ENCODE measurements around the gene LNPEP.
"Not testable (repeated sequence)": the region's sequence is repeated elsewhere in the genome, so short reads cannot be mapped to it uniquely, and the experiment has no call there.

The LNPEP gene

DNA sequence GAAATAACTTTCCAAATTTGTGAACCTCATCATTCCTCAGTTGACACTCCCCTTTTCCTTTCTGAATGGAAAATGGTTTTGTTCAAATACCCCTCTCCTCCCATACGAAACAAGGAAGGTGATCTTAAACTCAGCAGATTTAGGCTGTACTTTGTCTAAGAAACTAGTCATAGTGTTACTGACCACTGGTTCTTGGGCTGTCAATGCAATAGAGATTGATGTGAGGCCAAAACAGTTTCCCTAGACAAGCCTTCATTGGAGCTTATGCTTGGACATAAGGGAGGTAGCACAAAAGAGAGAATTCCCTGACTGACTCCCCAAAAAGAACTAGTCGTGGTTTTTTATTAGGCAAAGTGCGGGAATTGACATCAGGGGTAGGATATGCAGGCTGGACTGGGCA, 5.3 kb upstream of the LNPEP start:
- no peak for DNase-seq

DNA sequence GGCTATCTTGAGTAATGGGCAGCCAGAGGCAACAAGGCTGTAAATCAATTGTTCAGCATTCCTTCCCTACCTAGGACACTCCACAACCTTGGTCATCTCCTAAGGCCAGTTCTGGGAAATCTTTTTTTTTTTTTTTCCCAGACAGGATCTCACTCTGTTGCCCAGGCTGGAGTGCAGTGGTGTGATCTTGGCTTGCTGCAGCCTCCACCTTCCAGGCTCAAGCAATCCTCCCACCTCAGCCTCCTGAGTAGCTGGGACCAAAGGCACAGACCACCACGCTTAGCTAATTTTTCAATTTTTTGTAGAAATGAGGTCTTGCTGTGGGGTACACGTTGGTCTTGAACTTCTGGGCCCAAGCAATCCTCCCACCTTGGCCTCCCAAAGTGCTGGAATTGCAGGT, 4.8 kb upstream of the LNPEP start:
- DNase-seq: not testable (repeated sequence)

DNA sequence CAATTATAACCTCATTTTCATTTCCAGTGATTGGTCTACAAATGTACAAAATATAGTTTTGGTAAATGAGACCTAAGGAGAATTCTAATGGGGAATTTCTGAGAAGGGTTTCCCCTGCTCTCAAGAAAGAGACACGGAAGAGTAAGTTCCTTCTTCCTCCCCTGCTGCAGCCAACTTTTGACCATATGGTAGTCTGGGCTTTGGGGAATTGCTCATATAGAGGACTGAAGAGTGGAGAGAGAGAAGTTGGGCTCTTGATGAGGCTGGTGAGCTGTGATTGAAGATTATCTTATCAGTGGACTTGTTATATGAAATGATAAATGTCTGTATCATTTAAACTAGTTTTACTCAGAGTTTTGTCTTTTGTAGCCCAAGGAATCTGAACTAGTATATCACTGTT, 4.3 kb upstream of the LNPEP start:
- DNase-seq: no peak

DNA sequence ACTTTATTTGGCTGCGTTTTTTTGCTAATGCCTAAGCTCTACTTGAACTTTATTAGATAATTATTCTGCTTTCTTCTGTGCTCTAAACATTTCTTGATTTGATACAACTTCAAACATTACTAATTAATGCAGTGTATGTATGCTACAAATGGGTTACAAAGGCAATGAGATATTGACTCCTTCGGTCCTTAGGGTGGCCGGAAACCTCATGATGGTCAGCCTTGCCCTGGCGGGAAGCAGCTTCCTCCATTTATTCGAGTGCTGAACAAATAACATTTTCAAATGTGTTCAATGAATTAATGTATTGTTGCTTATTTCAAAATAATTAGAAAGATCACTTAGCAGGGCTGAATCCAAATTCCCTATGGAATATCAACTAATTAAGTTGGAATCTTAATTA, 3.9 kb upstream of the LNPEP start:
- DNase-seq: no peak

DNA sequence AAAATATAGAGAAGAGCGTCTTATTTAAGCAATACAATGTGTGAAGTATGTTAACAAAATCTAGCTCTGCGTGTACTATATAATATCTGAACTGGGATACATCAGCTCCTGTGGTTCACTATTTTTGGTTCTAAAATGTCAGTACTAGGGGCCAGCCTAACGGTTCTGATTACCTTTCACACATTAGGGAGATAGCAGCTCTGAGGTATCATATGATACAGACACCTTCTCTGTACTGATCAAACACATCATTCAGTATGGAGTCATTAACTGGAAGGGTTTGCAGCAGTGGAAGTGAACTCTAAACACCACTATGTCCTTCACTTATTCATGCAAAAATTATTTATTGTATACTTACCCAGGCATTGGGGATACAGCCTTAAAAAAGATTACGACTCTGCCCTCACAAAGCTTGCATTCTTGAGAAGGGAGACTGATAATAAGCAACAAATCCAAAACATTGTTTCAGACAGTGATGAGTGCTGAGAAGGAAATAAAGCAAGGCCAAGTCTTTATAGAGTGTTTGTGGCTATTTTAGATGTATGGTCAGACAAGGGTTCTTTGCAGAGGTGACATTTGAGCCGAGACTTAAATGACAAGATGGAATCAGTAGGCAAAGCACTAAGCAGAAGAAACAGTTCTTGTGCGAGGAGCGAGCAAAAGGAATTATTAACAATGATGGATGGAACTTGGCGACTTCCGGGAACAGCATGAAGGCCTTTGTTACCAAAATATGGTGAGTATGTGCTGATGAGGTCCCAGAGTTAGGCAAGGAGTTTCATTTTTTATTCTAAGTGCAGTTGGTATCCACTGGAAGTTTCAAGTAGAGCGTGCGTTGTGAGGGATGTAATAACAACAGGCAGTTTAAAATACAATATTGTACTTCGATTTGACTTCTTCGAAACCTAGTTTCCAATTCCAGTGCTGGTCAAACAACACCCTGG, 1.8 kb upstream of the LNPEP start:
- peak in 1 of 2 experiments; percentile 68 for DNase-seq

DNA sequence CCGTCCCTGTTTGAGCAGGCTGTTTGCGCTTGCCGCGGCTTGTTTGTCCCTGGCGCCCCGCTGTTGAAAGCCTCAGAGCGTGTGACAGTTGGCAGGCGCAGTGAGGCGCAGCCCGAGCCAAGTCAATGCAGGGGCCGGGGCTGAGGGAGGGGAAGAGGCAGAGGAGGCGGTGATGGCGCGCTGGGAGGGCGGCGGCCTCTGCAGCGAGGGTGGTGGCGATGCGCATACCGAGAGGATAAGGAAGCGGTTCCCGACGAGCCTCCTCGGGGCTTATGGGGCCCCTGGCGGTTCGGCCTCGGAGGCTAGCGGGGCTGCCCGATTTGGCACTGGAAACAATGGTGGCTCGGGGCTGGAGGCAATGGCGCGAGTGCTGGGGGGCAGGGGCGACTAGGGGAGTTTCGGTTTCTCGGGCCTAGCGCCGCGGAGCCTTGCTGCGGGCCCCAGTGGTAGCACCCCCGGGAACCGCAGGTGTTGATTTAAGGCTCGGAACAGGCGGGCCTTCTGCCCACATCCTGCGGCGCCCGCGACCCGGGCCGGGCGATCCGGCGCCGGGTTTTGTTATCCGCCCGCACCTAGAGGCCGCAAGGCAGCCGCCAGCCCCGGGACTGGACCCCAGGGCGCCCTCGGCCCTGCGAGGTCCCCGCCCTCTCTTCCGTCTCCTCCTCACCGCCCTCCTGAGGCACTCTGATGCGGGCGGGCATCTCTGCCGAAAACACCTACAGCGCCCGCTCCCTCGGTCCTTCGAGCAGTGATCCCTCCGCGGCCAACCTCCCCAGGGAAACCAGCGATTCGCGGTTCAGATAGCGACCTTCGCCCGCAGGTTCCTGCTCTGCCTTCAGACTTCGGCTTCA, 947 bp upstream of the LNPEP start:
- DNase-seq: peak; percentile 89 to 94

DNA sequence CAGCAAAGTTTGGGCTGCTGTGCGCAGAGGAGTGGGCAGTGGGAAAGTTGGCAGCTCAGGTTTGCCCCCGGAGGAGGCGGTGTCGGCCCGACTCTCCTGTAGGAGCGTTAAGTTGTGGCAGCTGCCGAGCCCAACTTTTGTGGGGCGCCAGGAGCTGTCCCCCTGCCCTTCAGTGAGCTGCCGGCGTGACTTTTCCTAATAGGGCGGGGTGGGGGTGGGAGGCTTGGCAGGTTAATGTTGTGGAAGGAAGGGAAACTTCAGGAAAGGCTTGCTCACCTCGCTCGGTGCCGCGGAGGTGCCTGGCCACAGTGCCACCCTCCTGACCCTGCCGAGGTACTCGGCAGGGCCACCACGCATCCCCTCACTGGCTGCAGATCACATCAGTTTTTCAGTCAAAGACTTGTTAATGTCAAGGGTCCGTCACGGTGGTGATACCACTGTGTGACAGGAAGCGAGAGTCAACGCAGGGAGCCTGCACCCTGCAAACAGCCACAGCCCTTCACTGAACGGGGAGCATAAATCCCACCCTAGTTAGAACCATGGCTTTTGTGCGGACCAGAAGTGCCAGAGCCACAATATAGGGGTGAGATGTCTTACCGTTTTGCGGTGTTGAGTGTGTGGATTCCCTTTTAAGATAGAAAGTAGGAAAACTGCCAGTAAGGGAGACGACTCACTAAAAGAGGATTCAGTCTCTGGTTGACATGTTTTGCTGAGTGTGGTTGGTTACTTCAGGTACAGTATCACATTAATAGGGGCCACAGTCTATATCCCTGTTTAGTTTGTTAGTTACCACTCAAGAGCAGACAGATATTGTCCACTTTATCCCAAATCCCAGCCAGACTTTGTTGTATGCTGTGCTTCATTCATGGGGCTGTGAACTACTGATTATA, 796 bp downstream of the LNPEP start:
- DNase-seq: no peak

DNA sequence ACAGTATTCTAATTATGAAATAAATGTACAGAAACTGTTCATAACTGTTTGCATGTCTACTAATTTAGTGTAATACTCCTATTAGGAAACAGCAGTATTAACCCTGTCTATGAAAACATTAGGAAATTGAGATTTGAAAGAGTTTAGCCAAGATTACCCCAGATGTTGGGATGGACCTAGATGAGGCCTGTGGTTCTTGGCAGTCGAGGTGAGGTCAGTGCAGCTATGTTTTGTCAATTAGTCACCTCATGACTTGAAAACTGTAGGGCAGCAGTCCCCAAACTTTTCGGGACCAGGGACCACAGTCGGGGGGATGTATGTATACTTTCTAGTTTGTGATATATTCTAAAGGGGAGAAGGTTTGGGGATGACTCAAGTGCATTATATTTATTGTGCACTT, 4.7 kb downstream of the LNPEP start:
- DNase-seq: no peak

DNA sequence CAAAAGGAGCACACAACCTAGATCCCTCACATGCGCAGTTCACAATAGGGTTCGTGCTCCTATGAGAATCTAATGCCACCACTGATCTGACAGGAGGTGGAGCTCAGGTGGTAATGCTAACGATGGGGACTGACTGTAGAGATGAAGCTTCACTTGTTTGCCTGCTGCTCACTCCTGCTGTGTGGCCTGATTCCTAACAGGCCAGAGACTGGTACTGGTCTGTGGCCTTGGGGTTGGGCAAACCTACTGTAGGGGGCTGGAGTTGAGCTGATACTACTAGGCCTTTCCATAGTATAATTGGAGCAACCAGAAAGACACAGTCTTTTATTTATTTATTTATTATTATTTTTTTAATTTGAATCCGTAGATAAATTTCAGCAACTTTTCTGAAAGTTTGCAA, 5.3 kb downstream of the LNPEP start:
- DNase-seq: no peak

DNA sequence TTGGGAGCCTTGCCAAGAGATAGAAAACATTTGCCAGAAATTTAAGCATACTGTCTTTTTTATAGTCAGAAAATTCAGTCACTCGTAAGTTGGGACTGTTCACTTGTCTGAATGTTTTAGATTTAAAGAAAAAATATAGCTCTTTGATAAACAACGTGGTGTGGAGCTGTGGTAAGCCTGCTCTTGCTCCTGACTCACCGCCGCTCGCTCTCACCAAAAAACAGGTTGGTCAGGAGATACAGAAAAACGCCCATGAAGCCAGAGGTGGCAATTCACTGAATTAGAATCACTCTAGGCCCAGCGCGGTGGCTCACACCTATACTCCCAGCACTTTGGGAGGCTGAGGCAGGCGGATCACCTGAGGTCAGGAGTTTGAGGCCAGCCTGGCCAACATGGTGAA, 6.2 kb downstream of the LNPEP start:
- DNase-seq: no peak

DNA sequence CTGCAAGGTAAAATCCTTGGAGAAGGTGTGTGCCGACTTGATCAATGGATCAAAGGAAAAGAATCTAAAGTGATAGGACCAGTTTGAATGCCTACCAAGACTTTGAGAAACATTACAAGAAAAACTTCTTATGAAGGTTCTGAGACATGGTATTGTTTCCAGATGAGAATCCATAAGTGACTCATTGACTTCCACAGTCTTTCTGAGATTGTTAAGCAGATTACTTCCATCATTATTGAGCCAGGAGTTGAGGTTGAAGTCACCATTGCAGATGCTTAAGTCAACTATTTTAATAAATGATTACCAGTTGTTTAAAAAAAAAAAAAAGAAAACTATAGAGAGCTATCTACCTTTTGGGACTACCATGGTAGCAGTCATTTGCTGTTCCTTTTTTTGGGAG, 7.0 kb downstream of the LNPEP start:
- no peak for DNase-seq

DNA sequence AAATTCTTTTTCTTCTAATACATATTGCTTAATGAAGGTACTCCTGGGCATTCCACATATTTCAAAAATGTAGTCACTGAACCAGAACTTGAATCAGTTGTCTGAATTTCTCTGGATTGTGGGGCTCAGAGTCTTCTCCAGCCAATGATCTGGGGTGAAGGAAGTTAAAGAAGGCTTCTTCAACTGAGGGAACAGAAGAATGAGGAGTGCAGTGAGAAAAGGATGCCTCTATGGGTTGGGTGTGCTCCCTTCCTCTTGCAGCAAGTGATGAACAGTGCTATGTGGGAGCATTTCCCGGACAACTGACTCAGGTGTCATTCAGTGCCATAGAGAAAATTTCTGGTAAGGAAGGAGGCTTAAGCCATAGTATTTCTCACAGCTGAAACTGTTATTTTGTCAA, 7.9 kb downstream of the LNPEP start:
- DNase-seq: no peak

DNA sequence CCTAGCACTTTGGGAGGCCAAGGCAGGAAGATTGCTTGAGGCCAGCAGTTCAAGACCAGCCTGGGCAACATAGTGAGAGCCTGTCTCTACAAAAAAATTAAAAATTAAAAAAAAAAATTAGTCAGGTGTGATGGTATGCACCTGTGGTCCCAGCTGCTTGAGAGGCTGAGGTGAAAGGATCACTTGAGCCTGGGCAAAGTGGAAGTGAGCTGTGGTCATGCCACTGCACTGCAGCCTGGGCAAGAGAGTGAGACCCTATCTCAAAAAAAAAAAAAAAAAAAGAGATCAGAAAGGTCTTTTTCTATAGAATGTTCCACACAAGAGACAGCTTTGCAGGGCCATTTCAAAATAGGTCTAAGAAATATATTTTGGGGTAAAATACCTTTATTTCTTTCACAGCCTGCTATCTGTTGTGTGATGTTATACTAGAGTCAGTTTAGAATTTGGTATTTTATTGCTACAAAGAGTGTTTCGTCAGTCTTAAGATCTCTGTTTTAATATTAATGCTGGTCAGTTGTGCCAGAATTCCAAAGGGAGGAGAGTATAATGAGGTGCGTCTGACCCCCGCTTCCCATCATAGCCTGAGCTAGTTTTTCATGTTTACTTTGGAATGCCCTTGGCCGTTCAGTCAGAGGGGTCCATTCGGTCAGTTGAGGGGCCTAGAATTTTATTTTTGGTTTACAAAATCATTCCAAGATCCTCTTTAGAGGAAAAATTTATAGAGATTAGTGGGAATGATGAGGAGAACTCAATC, 9.4 kb downstream of the LNPEP start:
- no peak for DNase-seq

DNA sequence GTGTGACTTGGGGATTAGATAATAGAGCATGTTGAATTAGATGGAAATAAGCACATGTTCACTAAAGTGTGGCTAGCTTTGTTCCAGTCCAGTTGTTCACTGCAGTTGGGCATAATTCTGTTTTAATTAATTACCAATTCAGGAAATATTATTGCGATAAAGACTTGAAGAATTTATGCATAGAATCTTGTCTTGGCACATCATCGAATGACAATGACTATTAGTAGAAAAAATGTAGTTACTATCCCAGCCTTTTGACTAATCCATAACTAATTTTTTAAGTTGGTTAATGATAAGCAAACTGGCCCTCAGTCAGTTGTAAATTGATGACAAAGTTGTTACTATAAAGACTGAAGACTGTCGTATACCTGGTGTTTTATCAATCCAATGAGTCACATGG, 10.5 kb downstream of the LNPEP start:
- DNase-seq: no peak

DNA sequence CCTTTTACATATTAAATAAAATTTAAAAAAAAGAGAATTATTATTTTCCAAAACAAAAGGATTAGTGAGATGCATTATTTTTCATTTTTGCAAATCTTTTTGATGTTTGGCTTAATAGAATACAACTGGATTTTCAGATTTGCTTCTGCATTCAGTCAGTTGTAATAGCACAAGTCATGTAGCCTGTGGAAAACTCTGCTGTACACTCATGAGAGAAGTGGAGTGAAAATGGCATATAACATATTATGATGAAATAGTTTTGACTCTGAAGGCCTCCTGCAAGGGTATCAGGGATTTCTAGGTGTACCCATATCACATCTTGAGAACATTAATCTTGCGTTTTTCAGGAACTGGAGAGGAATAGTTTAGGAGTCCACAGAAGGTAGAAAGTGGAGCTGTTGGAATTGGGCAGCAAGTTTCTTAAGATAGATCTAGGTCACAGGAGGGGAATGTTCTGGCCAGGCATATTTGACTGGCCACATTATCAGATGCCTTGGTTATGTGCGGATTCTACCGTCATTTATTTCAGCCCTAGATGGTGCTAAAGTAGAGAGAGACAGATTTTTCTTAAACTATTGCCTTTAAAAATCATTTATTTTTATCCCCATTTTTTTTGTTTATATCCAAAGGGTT, 16.4 kb downstream of the LNPEP start:
- DNase-seq: no peak

DNA sequence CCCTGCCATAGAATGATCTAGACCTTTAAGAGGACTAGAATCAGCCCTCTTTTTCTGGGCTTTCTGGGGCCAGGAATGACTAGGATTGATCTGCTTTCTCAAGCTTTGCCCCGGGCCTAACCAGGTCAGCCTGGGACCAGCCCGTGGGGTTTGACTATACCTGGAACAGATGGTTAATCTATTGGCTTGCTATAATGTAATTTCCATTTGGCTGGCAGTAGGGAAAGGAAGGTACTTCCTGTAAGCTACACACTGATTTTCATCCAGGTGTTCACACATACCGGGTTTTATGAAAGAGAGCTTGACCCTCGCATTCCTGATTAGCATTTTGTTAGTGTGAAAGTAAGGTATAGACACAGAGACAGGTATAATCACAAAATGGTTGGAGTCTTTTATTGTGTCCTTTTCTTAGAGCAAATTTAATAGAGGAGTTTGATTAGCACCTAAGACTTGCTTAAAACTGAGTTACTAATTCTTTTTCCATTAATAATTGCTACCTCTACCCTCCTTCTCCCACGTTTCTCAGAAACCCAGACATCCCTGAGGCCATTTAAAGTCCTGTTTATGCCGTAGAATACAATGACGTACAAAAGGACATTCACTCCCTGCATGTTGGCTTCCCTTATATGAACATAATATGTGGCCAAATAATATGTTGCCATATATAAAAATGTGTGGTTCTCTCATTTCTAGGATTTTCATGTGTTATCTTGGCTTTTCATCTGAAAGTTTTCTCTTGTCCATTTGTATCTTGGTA, 17.3 kb downstream of the LNPEP start:
- no peak for DNase-seq

DNA sequence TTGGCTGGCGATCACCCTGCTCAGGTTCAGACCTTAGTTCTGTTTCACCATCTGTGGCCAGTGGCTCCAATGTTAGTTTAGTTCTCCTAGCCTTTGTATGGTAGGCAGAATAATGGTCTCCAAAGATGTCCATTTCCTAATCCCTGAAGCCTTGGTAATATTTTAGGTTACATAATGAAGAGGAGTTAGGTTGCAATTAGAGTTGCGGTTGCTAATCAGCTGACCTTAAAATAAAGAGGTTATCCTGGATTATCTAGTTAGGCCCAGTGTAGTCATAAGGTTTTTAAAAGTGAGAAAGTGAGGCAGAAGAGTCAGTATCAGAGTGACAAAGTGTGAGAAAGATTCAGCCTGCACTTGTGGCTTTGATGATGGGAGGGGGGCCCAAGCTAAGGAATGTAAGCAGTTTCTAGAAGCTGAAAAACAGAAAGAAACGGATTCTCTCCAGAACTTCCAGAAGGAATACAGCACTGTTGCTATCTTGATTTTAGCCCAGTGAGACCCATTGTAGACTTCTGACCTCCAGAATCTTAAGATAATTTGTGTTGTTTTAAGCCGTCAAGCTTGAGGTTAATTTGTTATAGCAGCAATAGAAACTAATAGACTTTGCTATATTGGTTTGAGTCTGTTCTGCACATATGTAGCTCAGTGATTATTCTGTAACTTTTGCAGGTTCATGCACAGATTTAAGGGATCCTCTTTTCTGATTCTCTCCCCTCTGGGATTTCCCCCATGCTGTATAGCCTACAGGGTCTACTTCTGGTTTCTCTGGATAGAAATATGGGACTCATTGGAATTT, 21.6 kb downstream of the LNPEP start:
- DNase-seq: no peak

DNA sequence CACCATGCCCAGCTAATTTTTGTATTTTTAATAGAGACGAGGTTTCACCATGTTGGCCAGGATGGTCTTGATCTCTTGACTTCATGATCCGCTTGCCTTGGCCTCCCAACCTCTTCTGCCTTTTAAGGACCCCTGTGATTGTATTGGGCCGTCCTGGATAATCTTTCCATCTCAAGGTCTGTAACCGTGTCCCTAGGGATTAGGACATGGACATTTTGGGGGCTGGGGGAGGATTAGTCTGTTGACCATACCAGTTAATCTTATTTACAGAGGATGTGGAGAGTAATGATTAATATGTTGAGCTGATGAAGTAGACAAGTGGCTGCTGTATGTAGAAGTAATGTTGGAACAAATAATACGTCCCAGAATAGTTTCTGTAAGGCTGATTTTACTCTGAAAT, 23.1 kb downstream of the LNPEP start:
- DNase-seq: no peak

DNA sequence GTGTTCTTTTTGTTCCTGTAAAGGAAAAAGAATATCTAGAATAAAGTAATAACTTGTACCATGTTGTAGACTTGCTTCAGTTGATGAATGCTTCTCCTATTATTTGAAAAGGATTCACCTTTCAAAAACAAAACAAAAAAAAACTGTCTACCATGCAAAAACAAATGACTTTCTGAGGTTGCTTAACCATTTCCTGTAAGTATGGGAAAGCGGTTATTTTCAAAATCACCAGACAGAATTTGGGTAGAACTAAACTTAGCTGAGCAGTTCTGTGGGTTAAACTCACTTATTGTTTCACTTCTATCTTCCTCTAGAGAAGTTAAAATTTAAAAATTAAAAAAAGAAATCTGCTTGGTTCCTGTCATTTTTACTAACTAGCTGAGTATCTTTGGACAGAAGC, 25.2 kb downstream of the LNPEP start:
- DNase-seq: no peak

DNA sequence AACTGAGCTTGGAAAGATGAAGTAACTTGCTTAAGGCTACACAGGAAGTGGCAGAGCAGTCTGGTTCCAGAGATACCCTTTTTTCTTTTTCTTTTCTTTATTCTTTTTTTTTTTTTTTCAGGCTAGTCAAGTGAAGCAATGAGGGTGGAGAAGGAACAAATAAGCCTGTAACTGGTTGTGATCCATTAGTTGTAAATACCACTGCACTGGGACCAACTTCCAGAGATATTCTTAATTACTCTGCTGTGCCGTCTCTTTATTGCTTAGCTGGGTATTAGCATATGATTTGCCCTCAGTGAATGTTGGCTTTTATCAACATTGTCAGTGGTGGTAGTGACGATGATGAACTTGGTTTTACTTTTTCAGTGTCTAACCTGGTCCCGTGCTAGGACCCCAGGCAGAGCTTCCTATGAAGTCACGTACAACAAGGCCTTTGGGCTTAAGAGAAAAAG, 26.7 kb downstream of the LNPEP start:
- DNase-seq: no peak
